ENCODE measurements around the gene CHRNA7.

The CHRNA7 gene

GRCh38 chr15:32030795-32031194 lies 480 bp downstream of the CHRNA7 start:
- Histone ChIP-seq H3K27me3 (ENCODE audit: control insufficient read depth, insufficient read depth, low read length) (peaks cover 32% of the 10 kb centered on the region), H3K4me3 (ENCODE audit: low read length) (no peak overlapping the region), H3K9ac (ENCODE audit: low read depth, low read length) (no peak overlapping the region), H3K36me3 (ENCODE audit: insufficient read depth, low read length) (no peaks in the 10 kb centered on the region), H3K9me3 (replicated peaks; ENCODE audit: low read length) (no peaks in the 10 kb centered on the region), H3K4me1 (ENCODE audit: control insufficient read depth, insufficient read depth, low read length) (no peaks in the 10 kb centered on the region), H3K4me2 (ENCODE audit: low read length) (peak overlapping the region; percentile 81)

GRCh38 chr15:32033186-32033890 lies 3.0 kb downstream of the CHRNA7 start:
- Histone ChIP-seq H3K9me3 (replicated peaks; ENCODE audit: low read length) (no peaks in the 10 kb centered on the region), H3K27me3 (ENCODE audit: control insufficient read depth, insufficient read depth, low read length) (peaks cover 32% of the 10 kb centered on the region), H3K4me2 (ENCODE audit: low read length) (no peak overlapping the region), H3K9ac (ENCODE audit: low read depth, low read length) (no peak overlapping the region), H3K4me3 (ENCODE audit: low read length) (no peak overlapping the region), H3K36me3 (ENCODE audit: insufficient read depth, low read length) (no peaks in the 10 kb centered on the region), H3K4me1 (ENCODE audit: control insufficient read depth, insufficient read depth, low read length) (no peaks in the 10 kb centered on the region)

GRCh38 chr15:32034106-32034505 lies 3.8 kb downstream of the CHRNA7 start:
- H3K4me2 ChIP-seq (ENCODE audit: low read length) = no peak overlapping the region
- H3K9me3 ChIP-seq (replicated peaks; ENCODE audit: low read length) = no peaks in the 10 kb centered on the region
- no peaks in the 10 kb centered on the region for H3K4me1 ChIP-seq (ENCODE audit: control insufficient read depth, insufficient read depth, low read length)
- H3K36me3 ChIP-seq (ENCODE audit: insufficient read depth, low read length) = no peaks in the 10 kb centered on the region
- H3K27me3 ChIP-seq (ENCODE audit: control insufficient read depth, insufficient read depth, low read length) = peaks cover 28% of the 10 kb centered on the region
- H3K9ac ChIP-seq (ENCODE audit: low read depth, low read length) = no peak overlapping the region
- no peak overlapping the region for H3K4me3 ChIP-seq (ENCODE audit: low read length)

- H3K9ac ChIP-seq (ENCODE audit: low read depth, low read length) = no peak overlapping the region
- no peaks in the 10 kb centered on the region for H3K36me3 ChIP-seq (ENCODE audit: insufficient read depth, low read length)
- H3K27me3 ChIP-seq (ENCODE audit: control insufficient read depth, insufficient read depth, low read length) = peaks cover 19% of the 10 kb centered on the region
- no peak overlapping the region for H3K4me2 ChIP-seq (ENCODE audit: low read length)
- H3K4me3 ChIP-seq (ENCODE audit: low read length) = no peak overlapping the region
- no peaks in the 10 kb centered on the region for H3K4me1 ChIP-seq (ENCODE audit: control insufficient read depth, insufficient read depth, low read length)
- no peaks in the 10 kb centered on the region for H3K9me3 ChIP-seq (replicated peaks; ENCODE audit: low read length)
Measured at GRCh38 chr15:32035285-32035684, 5.0 kb downstream of the CHRNA7 start.

- H3K4me2 ChIP-seq (ENCODE audit: low read length) = no peak overlapping the region
- peaks cover 9% of the 10 kb centered on the region for H3K27me3 ChIP-seq (ENCODE audit: control insufficient read depth, insufficient read depth, low read length)
- no peaks in the 10 kb centered on the region for H3K36me3 ChIP-seq (ENCODE audit: insufficient read depth, low read length)
- H3K4me1 ChIP-seq (ENCODE audit: control insufficient read depth, insufficient read depth, low read length) = no peaks in the 10 kb centered on the region
- H3K4me3 ChIP-seq (ENCODE audit: low read length) = no peak overlapping the region
- H3K9ac ChIP-seq (ENCODE audit: low read depth, low read length) = no peak overlapping the region
- no peaks in the 10 kb centered on the region for H3K9me3 ChIP-seq (replicated peaks; ENCODE audit: low read length)
Measured at GRCh38 chr15:32036971-32037370, 6.7 kb downstream of the CHRNA7 start.

- Histone ChIP-seq H3K4me2 (ENCODE audit: low read length) (no peak overlapping the region), H3K36me3 (ENCODE audit: insufficient read depth, low read length) (no peaks in the 10 kb centered on the region), H3K4me1 (ENCODE audit: control insufficient read depth, insufficient read depth, low read length) (no peaks in the 10 kb centered on the region), H3K9me3 (replicated peaks; ENCODE audit: low read length) (no peaks in the 10 kb centered on the region), H3K9ac (ENCODE audit: low read depth, low read length) (no peak overlapping the region), H3K4me3 (ENCODE audit: low read length) (no peak overlapping the region), H3K27me3 (ENCODE audit: control insufficient read depth, insufficient read depth, low read length) (no peaks in the 10 kb centered on the region)
Measured at GRCh38 chr15:32041294-32041693, 11.0 kb downstream of the CHRNA7 start.

- H3K4me3 ChIP-seq (ENCODE audit: low read length) = no peak overlapping the region
- no peak overlapping the region for H3K9ac ChIP-seq (ENCODE audit: low read depth, low read length)
- H3K36me3 ChIP-seq (ENCODE audit: insufficient read depth, low read length) = no peaks in the 10 kb centered on the region
- no peak overlapping the region for H3K4me2 ChIP-seq (ENCODE audit: low read length)
- H3K9me3 ChIP-seq (replicated peaks; ENCODE audit: low read length) = no peaks in the 10 kb centered on the region
- no peaks in the 10 kb centered on the region for H3K27me3 ChIP-seq (ENCODE audit: control insufficient read depth, insufficient read depth, low read length)
- H3K4me1 ChIP-seq (ENCODE audit: control insufficient read depth, insufficient read depth, low read length) = no peaks in the 10 kb centered on the region
Measured at GRCh38 chr15:32042269-32042972, 12.1 kb downstream of the CHRNA7 start.

GRCh38 chr15:32053719-32054118 lies 23.4 kb downstream of the CHRNA7 start:
- H3K4me1 ChIP-seq (ENCODE audit: control insufficient read depth, insufficient read depth, low read length) = no peaks in the 10 kb centered on the region
- H3K27me3 ChIP-seq (ENCODE audit: control insufficient read depth, insufficient read depth, low read length) = no peaks in the 10 kb centered on the region
- H3K36me3 ChIP-seq (ENCODE audit: insufficient read depth, low read length) = no peaks in the 10 kb centered on the region
- no peak overlapping the region for H3K4me3 ChIP-seq (ENCODE audit: low read length)
- H3K4me2 ChIP-seq (ENCODE audit: low read length) = no peak overlapping the region
- H3K9ac ChIP-seq (ENCODE audit: low read depth, low read length) = no peak overlapping the region
- H3K9me3 ChIP-seq (replicated peaks; ENCODE audit: low read length) = no peaks in the 10 kb centered on the region

- no peaks in the 10 kb centered on the region for H3K27me3 ChIP-seq (ENCODE audit: control insufficient read depth, insufficient read depth, low read length)
- H3K36me3 ChIP-seq (ENCODE audit: insufficient read depth, low read length) = no peaks in the 10 kb centered on the region
- H3K4me2 ChIP-seq (ENCODE audit: low read length) = no peak overlapping the region
- no peaks in the 10 kb centered on the region for H3K4me1 ChIP-seq (ENCODE audit: control insufficient read depth, insufficient read depth, low read length)
- no peak overlapping the region for H3K9ac ChIP-seq (ENCODE audit: low read depth, low read length)
- no peak overlapping the region for H3K4me3 ChIP-seq (ENCODE audit: low read length)
- H3K9me3 ChIP-seq (replicated peaks; ENCODE audit: low read length) = no peaks in the 10 kb centered on the region
Measured at GRCh38 chr15:32057876-32058425, 27.6 kb downstream of the CHRNA7 start.

- Histone ChIP-seq H3K4me2 (ENCODE audit: low read length) (no peak overlapping the region), H3K4me1 (ENCODE audit: control insufficient read depth, insufficient read depth, low read length) (no peaks in the 10 kb centered on the region), H3K9ac (ENCODE audit: low read depth, low read length) (no peak overlapping the region), H3K36me3 (ENCODE audit: insufficient read depth, low read length) (no peaks in the 10 kb centered on the region), H3K9me3 (replicated peaks; ENCODE audit: low read length) (no peaks in the 10 kb centered on the region), H3K4me3 (ENCODE audit: low read length) (no peak overlapping the region), H3K27me3 (ENCODE audit: control insufficient read depth, insufficient read depth, low read length) (no peaks in the 10 kb centered on the region)
Measured at GRCh38 chr15:32060706-32061105, 30.4 kb downstream of the CHRNA7 start.

GRCh38 chr15:32067115-32067514 lies 36.8 kb downstream of the CHRNA7 start:
- H3K36me3 ChIP-seq (ENCODE audit: insufficient read depth, low read length) = no peaks in the 10 kb centered on the region

More at GRCh38 chr15:32067115-32067514, 36.8 kb downstream of the CHRNA7 start:
- Histone ChIP-seq H3K4me3 (ENCODE audit: low read length) (no peak overlapping the region), H3K9me3 (replicated peaks; ENCODE audit: low read length) (peaks cover 4% of the 10 kb centered on the region), H3K27me3 (ENCODE audit: control insufficient read depth, insufficient read depth, low read length) (no peaks in the 10 kb centered on the region), H3K9ac (ENCODE audit: low read depth, low read length) (no peak overlapping the region), H3K4me1 (ENCODE audit: control insufficient read depth, insufficient read depth, low read length) (no peaks in the 10 kb centered on the region), H3K4me2 (ENCODE audit: low read length) (no peak overlapping the region)

Measured in skeletal muscle satellite cell (primary cell).